ENCODE measurements around the gene ST7. TPM values are rescaled to one million over a fixed set of nuclear protein-coding genes. Genes with fewer than 3 reads are reported as not detected.

Gene ST7
- total RNA-seq, 1 experiment from 2014 or later: 12.9 TPM

GRCh38 chr7:117153016-117153545 is 199.8 kb downstream of the ST7 start:
- no peak for DNase-seq (ENCODE audit: low spot score)

- no peak for DNase-seq (ENCODE audit: low spot score)
Observed at GRCh38 chr7:117154721-117155120, 201.4 kb downstream of the ST7 start.

- DNase-seq (ENCODE audit: low spot score): no peak
Observed at GRCh38 chr7:117155694-117156093, 202.4 kb downstream of the ST7 start.

- peak; percentile 91 for DNase-seq (ENCODE audit: low spot score)
Observed at GRCh38 chr7:117157241-117158209, 204.2 kb downstream of the ST7 start.

- DNase-seq (ENCODE audit: low spot score): no peak
Observed at GRCh38 chr7:117158941-117159697, 205.8 kb downstream of the ST7 start.

GRCh38 chr7:117163101-117163500 is 209.8 kb downstream of the ST7 start:
- DNase-seq (ENCODE audit: low spot score): no peak

GRCh38 chr7:117164620-117165019 is 211.3 kb downstream of the ST7 start:
- DNase-seq (ENCODE audit: low spot score): no peak

- DNase-seq (ENCODE audit: low spot score): no peak
Observed at GRCh38 chr7:117165656-117166055, 212.4 kb downstream of the ST7 start.

- DNase-seq (ENCODE audit: low spot score): peak; percentile 28
Observed at GRCh38 chr7:117169907-117170306, 216.6 kb downstream of the ST7 start.

- DNase-seq (ENCODE audit: low spot score): no peak
Observed at GRCh38 chr7:117171106-117171505, 217.8 kb downstream of the ST7 start.

GRCh38 chr7:117172283-117172682 is 219.0 kb downstream of the ST7 start:
- DNase-seq (ENCODE audit: low spot score): no peak

GRCh38 chr7:117173035-117173770 is 219.9 kb downstream of the ST7 start:
- no peak for DNase-seq (ENCODE audit: low spot score)

- no peak for DNase-seq (ENCODE audit: low spot score)
Observed at GRCh38 chr7:117176206-117176605, 222.9 kb downstream of the ST7 start.

- no peak for DNase-seq (ENCODE audit: low spot score)
Observed at GRCh38 chr7:117178600-117178999, 225.3 kb downstream of the ST7 start.

- DNase-seq (ENCODE audit: low spot score): no peak
Observed at GRCh38 chr7:117179701-117180100, 226.4 kb downstream of the ST7 start.

- DNase-seq (ENCODE audit: low spot score): no peak
Observed at GRCh38 chr7:117183729-117184128, 230.4 kb downstream of the ST7 start.

GRCh38 chr7:117184367-117184766 is 231.1 kb downstream of the ST7 start:
- no peak for DNase-seq (ENCODE audit: low spot score)

- DNase-seq (ENCODE audit: low spot score): no peak
Observed at GRCh38 chr7:117185124-117185523, 231.8 kb downstream of the ST7 start.

- peak; percentile 55 for DNase-seq (ENCODE audit: low spot score)
Observed at GRCh38 chr7:117186218-117187010, 233.1 kb downstream of the ST7 start.

- DNase-seq (ENCODE audit: low spot score): no peak
Observed at GRCh38 chr7:117188376-117188775, 235.1 kb downstream of the ST7 start.
